BJ (cell line): ENCODE data around the gene THSD7B. TPM values are rescaled to one million over a fixed set of nuclear protein-coding genes. Genes with fewer than 3 reads are reported as not detected.

ENCODE experiments used
- CTCF ChIA-PET: fragments of 350-600 bp; formaldehyde crosslinking; extraction: SDS; loops from one replicate; lab custom pipeline; 2021; ENCODE audit warnings: antibody characterized with exemption, inconsistent platforms; lab: Yijun Ruan, JAX
- POLR2A ChIA-PET: fragments of 300-600 bp; sonication (Branson Sonifier 250); formaldehyde crosslinking; extraction: SDS; loops from one replicate; lab custom pipeline; 2021; ENCODE audit warnings: antibody characterized with exemption; lab: Charles Lee
- DNase-seq: peaks from one replicate; pipeline ENCODE4 v3.0.0-alpha.2; 2011; ENCODE audit warnings: low read depth
- H3K27me3 ChIP-seq: 2 replicates; pipeline ENCODE4 v1.6.0; 2011; ENCODE audit warnings: low read length; ENCODE audit not compliant: control insufficient read depth, insufficient read depth
- H3K36me3 ChIP-seq: 2 replicates; pipeline ENCODE4 v1.5.1; 2011; ENCODE audit warnings: low read length; ENCODE audit not compliant: control insufficient read depth, insufficient read depth
- H3K4me3 ChIP-seq: 2 replicates; pipeline ENCODE4 v1.5.1; 2011; ENCODE audit warnings: low read depth, mild to moderate bottlenecking, control low read depth, low read length
- CTCF ChIP-seq: IDR thresholded peaks from 2 replicates; pipeline ENCODE4 v1.5.1; 2011; ENCODE audit warnings: low read depth, mild to moderate bottlenecking, control low read depth, inconsistent platforms, low read length, moderate library complexity; ENCODE audit not compliant: insufficient read depth
- polyA plus RNA-seq: library from polyadenylated mRNA; depleted of rRNA; stranded (reverse); fragments of >200 nt; gene quantifications from 2 replicates; pipeline ENCODE4 v1.2.3, GENCODE V29; 2011

The THSD7B gene
- polyA plus RNA-seq, 1 experiment, result 0.13 TPM

DNA sequence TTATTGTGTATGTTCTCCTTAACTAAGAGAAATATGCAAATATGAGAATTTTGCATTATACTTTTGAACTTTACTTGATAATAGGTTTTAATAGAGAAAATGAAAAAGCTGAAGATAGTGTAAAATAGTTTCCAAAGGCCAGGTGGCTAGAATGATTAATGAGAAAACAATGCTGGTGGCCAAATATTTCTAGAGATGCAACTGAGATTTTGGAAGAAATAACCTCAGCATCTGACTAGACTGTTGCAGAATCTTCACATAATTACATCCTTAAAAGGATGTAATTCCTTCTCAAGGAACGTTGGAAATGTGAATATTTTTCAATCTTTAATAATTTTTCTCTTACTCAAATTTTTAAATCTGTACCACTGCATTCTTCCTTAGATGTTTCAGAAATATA is 434.4 kb downstream of the THSD7B start:
- no peaks in the 10 kb centered on the region; the same call in 1 of the 2 replicates for H3K27me3 ChIP-seq
- POLR2A ChIA-PET, result no interaction called here
- no peak for DNase-seq
- no peaks in the 10 kb centered on the region for H3K36me3 ChIP-seq
- TF ChIP-seq CTCF, result no peak
- CTCF ChIA-PET, result no interaction called here
- no peak overlapping the region for H3K4me3 ChIP-seq

DNA sequence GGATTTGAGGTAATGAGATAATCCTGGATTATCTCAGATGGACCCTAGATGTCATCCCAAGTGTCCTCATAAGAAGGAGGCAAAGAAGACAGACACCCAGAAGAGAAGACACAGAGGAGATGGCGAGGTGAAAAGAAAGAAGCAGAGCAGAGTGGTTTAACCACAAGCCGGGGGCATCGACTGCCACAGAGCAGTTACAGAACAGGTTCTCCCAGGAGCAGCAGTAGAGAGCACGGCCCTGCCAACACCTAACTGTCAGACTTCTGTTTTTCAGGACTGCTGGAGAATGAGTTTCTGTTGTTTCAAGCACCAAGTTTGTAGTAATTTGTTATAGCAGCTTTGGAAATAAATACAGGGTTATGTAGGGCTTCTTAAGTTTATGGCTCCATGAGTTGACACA is 437.0 kb downstream of the THSD7B start:
- no peak for DNase-seq
- Histone ChIP-seq H3K4me3 (no peak overlapping the region), H3K36me3 (no peaks in the 10 kb centered on the region), H3K27me3 (no peaks in the 10 kb centered on the region; the same call in 1 of the 2 replicates)
- no peak for TF ChIP-seq CTCF
- ChIA-PET POLR2A (no interaction called here), CTCF (no interaction called here)

DNA sequence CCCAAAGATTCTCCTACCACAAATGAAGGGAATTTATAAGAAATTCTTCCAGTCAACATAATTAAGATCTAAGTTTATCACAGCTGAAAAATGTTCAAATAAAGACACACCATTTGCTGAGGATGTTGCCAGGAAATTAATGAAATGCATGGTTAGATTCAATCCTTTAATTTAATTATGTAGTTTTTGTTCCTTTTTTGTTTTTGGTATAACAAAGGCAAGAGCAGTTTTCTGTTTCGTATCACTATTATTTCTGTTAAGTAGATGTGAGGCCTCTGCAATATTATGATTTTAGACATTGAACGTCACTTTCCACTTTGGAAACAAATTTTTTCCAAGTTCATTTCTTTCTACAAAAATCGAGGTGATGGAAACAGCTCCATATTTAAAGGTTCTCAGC is 440.0 kb downstream of the THSD7B start:
- Histone ChIP-seq H3K36me3 (no peaks in the 10 kb centered on the region), H3K4me3 (no peak overlapping the region), H3K27me3 (no peaks in the 10 kb centered on the region; the same call in 1 of the 2 replicates)
- TF ChIP-seq CTCF, result no peak
- DNase-seq, result no peak
- ChIA-PET POLR2A (no interaction called here), CTCF (no interaction called here)

- Histone ChIP-seq H3K27me3 (no peaks in the 10 kb centered on the region; the same call in 1 of the 2 replicates), H3K4me3 (no peak overlapping the region), H3K36me3 (no peaks in the 10 kb centered on the region)
- ChIA-PET POLR2A (no interaction called here), CTCF (no interaction called here)
- TF ChIP-seq CTCF, result no peak
- no peak for DNase-seq
Measured at GRCh38 chr2:137206069-137206468, 440.7 kb downstream of the THSD7B start.

DNA sequence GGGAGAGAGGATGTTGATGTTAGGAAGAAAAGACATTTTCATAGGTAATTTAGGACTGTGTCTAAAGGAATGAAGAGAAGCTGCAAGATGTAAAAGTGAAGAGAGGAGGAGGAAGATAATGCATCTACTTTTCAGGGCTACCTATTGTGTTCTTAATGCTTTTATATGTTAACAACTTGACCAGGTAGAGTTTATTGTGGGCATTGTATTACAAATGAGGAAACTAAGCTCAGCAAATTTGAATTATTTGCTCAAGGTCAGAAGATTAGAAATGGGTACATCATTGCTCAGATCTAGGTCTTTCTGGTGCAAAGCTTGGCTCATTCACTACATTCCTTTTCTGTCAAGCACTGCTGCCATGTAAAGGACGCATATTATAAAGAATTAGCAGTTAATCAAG is 441.7 kb downstream of the THSD7B start:
- Histone ChIP-seq H3K27me3 (no peaks in the 10 kb centered on the region; the same call in 1 of the 2 replicates), H3K36me3 (no peaks in the 10 kb centered on the region), H3K4me3 (no peak overlapping the region)
- no peak for TF ChIP-seq CTCF
- DNase-seq, result no peak
- CTCF ChIA-PET, result no interaction called here
- POLR2A ChIA-PET, result no interaction called here
